Ramos (cell line): ENCODE measurements around the gene MYL4.

Experiments used
- in situ Hi-C: fragments of 300-500 bp; cut with MboI; formaldehyde crosslinking; loops from one replicate; pipeline ENCODE4 v1.14.3; 2022; ENCODE audit warnings: low sequenced_read_pairs; ENCODE audit not compliant: unreplicated experiment

Gene MYL4

GRCh38 chr17:47238321-47239010 lies 29.3 kb downstream of the MYL4 start:
- in situ Hi-C loops: loop anchor here (10.0 kb wide), 1 partner anchor 76 kb away; no protein-coding TSS in a partner anchor

GRCh38 chr17:47239619-47239966 lies 30.4 kb downstream of the MYL4 start:
- in situ Hi-C loops: loop anchor here (10.0 kb wide), 1 partner anchor 75 kb away; no protein-coding TSS in a partner anchor

GRCh38 chr17:47239967-47240651 lies 31.0 kb downstream of the MYL4 start:
- in situ Hi-C loops: loop anchor here (10.0 kb wide), 1 partner anchor 75 kb away; no protein-coding TSS in a partner anchor

GRCh38 chr17:47240806-47241205 lies 31.7 kb downstream of the MYL4 start:
- in situ Hi-C loops: no loop called here

- in situ Hi-C loops: no loop called here
These were observed 33.5 kb downstream of the MYL4 start for GRCh38 chr17:47242648-47243047.

- in situ Hi-C loops: no loop called here
These were observed 34.8 kb downstream of the MYL4 start for GRCh38 chr17:47243737-47244598.

DNA sequence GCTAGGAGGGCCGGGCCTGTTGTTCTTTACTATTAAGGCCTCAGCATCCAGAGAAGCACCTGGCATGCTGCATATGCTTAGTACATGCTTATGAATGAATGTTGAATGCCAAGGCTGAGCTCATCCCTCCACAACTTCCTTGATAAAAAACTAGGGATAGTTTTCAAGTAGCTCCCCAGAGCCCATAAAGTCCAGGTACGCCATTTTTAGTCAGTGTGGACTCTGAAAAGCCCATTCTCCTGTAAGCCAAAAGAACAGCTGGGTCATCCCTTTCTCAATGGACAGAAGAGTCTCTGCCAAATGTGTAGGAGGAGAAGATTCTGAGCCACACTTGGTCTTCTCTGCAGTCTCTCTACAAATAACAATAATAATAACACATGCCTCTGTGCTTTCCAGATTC lies 35.5 kb downstream of the MYL4 start:
- in situ Hi-C loops: no loop called here

- in situ Hi-C loops: no loop called here
These were observed 37.0 kb downstream of the MYL4 start for GRCh38 chr17:47246120-47246519.

- in situ Hi-C loops: no loop called here
These were observed 41.7 kb downstream of the MYL4 start for GRCh38 chr17:47250855-47251254.

GRCh38 chr17:47251421-47251940 lies 42.3 kb downstream of the MYL4 start:
- in situ Hi-C loops: no loop called here

DNA sequence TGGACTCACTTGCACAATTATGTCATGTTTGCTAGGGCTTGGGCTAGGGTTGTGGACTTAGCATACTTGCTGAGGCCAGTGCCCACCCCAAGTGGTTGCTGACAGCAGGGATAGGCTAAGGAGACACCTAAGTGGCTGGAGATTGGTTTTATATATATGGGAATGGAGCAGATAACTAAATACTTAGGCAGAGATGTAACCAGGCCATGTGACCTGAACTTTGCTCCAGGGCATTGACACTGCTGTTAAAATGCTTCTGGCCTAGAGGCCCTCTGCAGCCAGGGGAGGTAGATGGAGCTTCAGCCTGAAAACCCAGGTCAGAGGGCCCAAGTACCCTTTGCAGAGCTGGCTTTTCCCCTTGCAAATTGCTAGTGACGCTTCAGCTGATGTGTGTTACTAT lies 43.1 kb downstream of the MYL4 start:
- in situ Hi-C loops: no loop called here

DNA sequence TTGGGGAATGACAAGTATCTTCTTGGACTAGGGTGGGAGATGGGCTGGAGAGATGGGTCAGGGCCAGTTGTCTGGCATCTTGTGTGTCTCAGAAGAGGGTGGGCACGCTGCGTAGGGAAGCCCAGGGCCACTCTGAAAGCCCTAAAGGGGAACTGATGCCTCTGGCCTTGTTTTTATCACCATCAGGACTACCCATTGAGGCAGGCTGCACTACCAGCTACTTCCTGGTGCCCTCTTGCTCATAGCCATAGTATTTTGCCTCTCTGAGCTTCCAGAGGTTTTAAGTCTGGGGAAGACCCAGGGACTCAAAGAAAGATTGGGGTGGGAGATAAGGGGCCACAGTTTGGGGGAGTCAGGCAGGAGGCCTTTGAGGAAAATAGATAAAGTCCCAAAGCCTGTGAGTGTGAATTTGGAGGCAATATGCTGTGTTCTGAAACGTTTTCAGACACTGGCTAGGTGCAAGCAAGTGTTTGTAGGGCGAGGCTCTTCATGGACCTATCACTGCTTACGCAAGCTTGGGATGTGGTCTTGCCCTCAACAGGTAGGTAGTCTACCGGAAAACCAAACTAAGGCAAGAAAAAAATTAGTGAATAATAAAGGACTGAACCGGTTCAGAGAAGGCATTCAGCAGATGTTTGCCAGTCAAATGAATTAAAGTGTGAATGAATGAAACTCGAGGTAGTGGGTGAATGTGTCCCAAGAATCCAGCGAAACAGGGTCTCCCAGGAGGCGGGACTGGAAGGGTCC lies 43.8 kb downstream of the MYL4 start:
- in situ Hi-C loops: no loop called here

DNA sequence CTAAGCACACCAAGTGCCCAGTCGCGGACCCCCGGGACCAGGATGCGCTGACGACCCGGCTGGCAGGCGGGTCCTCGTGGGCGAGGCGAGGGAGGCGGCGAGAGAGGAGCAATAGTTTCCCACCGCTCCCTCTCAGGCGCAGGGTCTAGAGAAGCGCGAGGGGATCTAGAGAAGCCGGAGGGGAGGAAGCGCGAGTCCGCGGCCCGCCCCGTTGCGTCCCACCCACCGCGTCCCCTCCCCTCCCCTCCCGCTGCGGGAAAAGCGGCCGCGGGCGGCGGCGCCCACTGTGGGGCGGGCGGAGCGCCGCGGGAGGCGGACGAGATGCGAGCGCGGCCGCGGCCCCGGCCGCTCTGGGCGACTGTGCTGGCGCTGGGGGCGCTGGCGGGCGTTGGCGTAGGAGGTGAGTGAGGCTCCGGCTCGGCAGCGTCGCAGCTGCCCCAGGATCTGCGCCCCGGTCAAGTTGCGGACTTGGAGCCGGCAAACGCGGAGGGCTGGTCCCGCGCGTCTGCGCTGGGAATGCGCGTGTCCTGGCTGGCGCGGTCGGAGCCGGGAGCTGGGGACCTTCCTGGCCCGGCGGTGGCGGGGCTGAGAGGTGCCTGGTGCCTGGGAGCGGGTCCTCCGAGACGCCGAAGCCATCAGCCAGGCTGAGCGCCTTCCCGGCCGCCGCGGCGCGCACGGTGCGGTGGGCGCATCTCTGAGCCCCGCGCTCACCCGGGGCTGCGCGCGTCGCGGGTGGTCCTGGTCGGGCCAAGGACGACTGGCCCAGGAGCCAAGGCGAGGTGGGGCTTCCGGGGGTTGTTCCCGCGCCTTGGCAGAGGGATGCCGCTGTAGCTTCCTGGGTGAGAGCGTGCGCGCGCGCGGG lies 44.6 kb downstream of the MYL4 start, which contains the start of gene ITGB3:
Gene ITGB3, plus strand, starts transcription at position 287 of the 862 bp plus-strand sequence. Its CDS starts 35 bp downstream, at position 322.
- in situ Hi-C loops: no loop called here

GRCh38 chr17:47254403-47254943 lies 45.3 kb downstream of the MYL4 start:
- in situ Hi-C loops: no loop called here

- in situ Hi-C loops: no loop called here
These were observed 48.6 kb downstream of the MYL4 start for GRCh38 chr17:47257651-47258339.

- in situ Hi-C loops: no loop called here
These were observed 53.4 kb downstream of the MYL4 start for GRCh38 chr17:47262586-47262985.

DNA sequence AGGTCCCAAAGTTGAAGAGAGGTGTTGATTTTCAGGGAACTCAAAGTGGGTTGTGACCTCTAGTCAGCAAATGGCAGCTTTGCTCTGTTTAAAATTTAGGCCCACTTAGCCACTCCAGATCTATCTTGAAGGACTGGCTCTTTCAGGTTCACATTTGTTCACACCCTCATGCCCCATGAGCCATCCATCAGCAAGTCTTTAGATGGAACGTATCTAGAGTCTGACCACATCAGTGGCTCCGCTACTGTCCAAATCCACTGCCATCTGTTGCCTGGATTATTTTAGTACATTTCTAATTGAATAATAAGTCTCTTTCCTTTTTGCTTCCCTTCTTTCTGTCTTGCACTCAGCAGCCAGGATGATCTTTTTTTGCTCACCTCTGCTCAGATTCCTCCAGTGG lies 55.0 kb downstream of the MYL4 start:
- in situ Hi-C loops: no loop called here

GRCh38 chr17:47265983-47266541 lies 56.9 kb downstream of the MYL4 start:
- in situ Hi-C loops: no loop called here
